NB4 (cell line): ENCODE results near the gene TDP2.

Experiments used
- DNase-seq: peaks from one replicate; pipeline ENCODE4 v3.0.0; 2010; ENCODE audit warnings: low read depth
- H3K4me3 ChIP-seq: one replicate; pipeline ENCODE4 v1.5.1; 2011; ENCODE audit warnings: mild to moderate bottlenecking, low read depth, low read length, moderate library complexity
- CTCF ChIP-seq: IDR thresholded peaks from one replicate; pipeline ENCODE4 v1.5.1; 2012; ENCODE audit warnings: low read depth, low read length
- MAX ChIP-seq: IDR thresholded peaks from 2 replicates; pipeline ENCODE4 v1.6.1; 2011; ENCODE audit warnings: low read depth, low read length
- MYC ChIP-seq: IDR thresholded peaks from 2 replicates; pipeline ENCODE4 v1.6.1; 2011; ENCODE audit warnings: low read depth, low read length
- POLR2A ChIP-seq: IDR thresholded peaks from 2 replicates; pipeline ENCODE4 v1.6.1; 2011; ENCODE audit warnings: mild to moderate bottlenecking; ENCODE audit not compliant: insufficient read length; ENCODE audit errors: extremely low read depth

TDP2 gene

GRCh38 chr6:24640166-24640565 lies 26.5 kb downstream of the TDP2 start:
- TF ChIP-seq CTCF = no peak
- no peak for TF ChIP-seq MYC
- TF ChIP-seq POLR2A = no peak
- TF ChIP-seq MAX = no peak
- no peak overlapping the region for H3K4me3 ChIP-seq
- no peak for DNase-seq

GRCh38 chr6:24636681-24637080 lies 30.0 kb downstream of the TDP2 start:
- no peak for DNase-seq
- TF ChIP-seq CTCF (no peak), MAX (no peak), MYC (no peak), POLR2A (no peak)
- H3K4me3 ChIP-seq = no peak overlapping the region

GRCh38 chr6:24632573-24632972 lies 34.1 kb downstream of the TDP2 start:
- DNase-seq = no peak
- TF ChIP-seq POLR2A = no peak
- TF ChIP-seq MYC = no peak
- no peak for TF ChIP-seq CTCF
- no peak for TF ChIP-seq MAX
- H3K4me3 ChIP-seq = no peak overlapping the region

GRCh38 chr6:24631671-24632070 lies 35.0 kb downstream of the TDP2 start:
- H3K4me3 ChIP-seq = no peak overlapping the region
- TF ChIP-seq POLR2A = no peak
- no peak for TF ChIP-seq MAX
- no peak for TF ChIP-seq CTCF
- no peak for TF ChIP-seq MYC
- no peak for DNase-seq

GRCh38 chr6:24630856-24631505 lies 35.7 kb downstream of the TDP2 start:
- H3K4me3 ChIP-seq = no peak overlapping the region
- DNase-seq = no peak
- TF ChIP-seq MAX (no peak), CTCF (no peak), MYC (no peak), POLR2A (no peak)
